ENCODE results near the gene HS3ST5. TPM values are rescaled to one million over a fixed set of nuclear protein-coding genes. Genes with fewer than 3 reads are reported as not detected.

HS3ST5 gene
- total and polyA plus RNA-seq, 2 donors (not counting 3 experiments of a cell fraction or from before 2014, with no cell fraction given) = not detected

DNA sequence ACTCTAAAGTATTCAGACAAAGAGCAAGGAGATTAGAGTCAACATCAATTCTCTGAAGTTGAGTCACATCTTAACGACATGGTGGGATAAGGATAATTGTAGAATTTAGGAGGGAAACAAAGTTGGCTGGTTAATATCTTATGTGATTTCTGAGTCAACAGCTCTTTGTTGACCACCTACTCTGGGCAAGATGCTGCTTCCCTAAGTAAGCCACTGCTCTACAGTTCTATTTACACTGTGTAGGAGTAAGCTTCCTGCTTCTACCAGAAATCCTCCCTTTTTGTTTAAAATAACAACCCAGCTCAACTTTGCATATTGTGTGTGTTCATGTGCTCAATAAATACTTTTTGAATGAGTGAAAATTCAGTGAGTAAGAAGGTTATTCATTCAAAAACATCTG is 3.1 kb downstream of the HS3ST5 start:
- no peaks in the 10 kb centered on the region for H3K79me2 ChIP-seq (ENCODE audit: control insufficient read depth, insufficient read depth, low read length)
- no peaks in the 10 kb centered on the region for H3K36me3 ChIP-seq (ENCODE audit: control insufficient read depth in 2 of 2, extremely low read depth in 1 of 2, insufficient read depth in 2 of 2, low read length in 2 of 2)
- FAIRE-seq = no peak
- H3K27me3 ChIP-seq (ENCODE audit: control insufficient read depth in 2 of 2, insufficient read depth in 2 of 2, low read length in 2 of 2) = peaks cover 30 to 42% of the 10 kb centered on the region in 2 experiments
- H4K20me1 ChIP-seq (replicated peaks; ENCODE audit: control insufficient read depth, extremely low read depth, insufficient read depth, low read length) = no peaks in the 10 kb centered on the region
- TF ChIP-seq FOS (IDR thresholded peaks at IDR 0.05; ENCODE audit: borderline replicate concordance, insufficient read depth, low read length) = no peak
- TF ChIP-seq, protein P1, sequence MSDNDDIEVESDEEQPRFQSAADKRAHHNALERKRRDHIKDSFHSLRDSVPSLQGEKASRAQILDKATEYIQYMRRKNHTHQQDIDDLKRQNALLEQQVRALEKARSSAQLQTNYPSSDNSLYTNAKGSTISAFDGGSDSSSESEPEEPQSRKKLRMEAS (IDR thresholded peaks at IDR 0.05; ENCODE audit: insufficient read depth, insufficient read length) = no peak
- TF ChIP-seq GATA2 (IDR thresholded peaks at IDR 0.05; ENCODE audit: insufficient read depth, insufficient read length, low read depth, low read length) = no peak
- TF ChIP-seq POLR2AphosphoS5 (IDR thresholded peaks at IDR 0.05; ENCODE audit: insufficient read depth, low read depth, low read length) = no peak
- intact Hi-C loops (cut with micrococcal nuclease) = no loop called here
- POLR2A ChIA-PET = no interaction called here
- no peaks in the 10 kb centered on the region for H3K9me1 ChIP-seq (replicated peaks; ENCODE audit: control insufficient read depth, extremely low read depth, insufficient read depth, low read length)
- H2AFZ ChIP-seq (ENCODE audit: low read depth, low read length) = no peak overlapping the region
- no peak for DNase-seq (ENCODE audit: low read depth, low spot score)
- dilution Hi-C loops (cut with MboI; ENCODE audit: extremely low pct_ligation_motif_present, low sequenced_read_pairs) = no loop called here
- BruUV-seq (replicated peaks) = no TSS peak
- no peak overlapping the region for H3K9ac ChIP-seq (replicated peaks; ENCODE audit: extremely low read depth, insufficient read depth, low read length)
- no peaks in the 10 kb centered on the region for H3K4me1 ChIP-seq (ENCODE audit: control insufficient read depth, extremely low read depth, insufficient read depth, low read length)
- H3K4me2 ChIP-seq (ENCODE audit: insufficient read depth, low read length) = no peak overlapping the region
- no peak overlapping the region for H3K4me3 ChIP-seq (replicated peaks in 1 of 3; ENCODE audit: insufficient read depth in 1 of 3, low read depth in 1 of 3, low read length in 3 of 3)
- CTCF ChIA-PET = interaction anchor here (1.6 kb wide), 1 partner anchor 35 kb away, joined by 6 read pairs; no protein-coding TSS in a partner anchor
- H3K27ac ChIP-seq (ENCODE audit: insufficient read depth, low read depth, low read length) = no peak overlapping the region
- no peaks in the 10 kb centered on the region for H3K9me3 ChIP-seq (replicated peaks; ENCODE audit: control insufficient read depth, insufficient read depth, low read length)

DNA sequence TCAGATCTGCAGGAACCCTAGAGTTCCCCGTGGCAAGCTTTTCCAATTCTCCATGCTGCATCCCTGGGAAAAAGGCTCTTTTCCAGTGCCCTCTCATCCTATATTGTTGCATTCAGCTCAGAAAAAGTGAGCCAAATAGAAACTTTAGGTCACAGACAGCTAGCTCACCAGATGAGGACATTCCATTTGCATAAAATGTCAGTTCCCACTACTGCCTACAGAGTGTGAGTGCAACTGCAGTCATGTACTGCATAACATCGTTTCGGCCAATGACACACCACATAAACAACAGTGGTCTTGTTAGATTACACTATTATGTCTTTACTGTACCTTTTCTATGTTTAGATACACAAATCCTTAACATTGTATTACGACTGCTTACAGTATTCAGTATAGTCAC is 8.6 kb downstream of the HS3ST5 start:
- H3K9me1 ChIP-seq (replicated peaks; ENCODE audit: control insufficient read depth, extremely low read depth, insufficient read depth, low read length) = no peaks in the 10 kb centered on the region
- TF ChIP-seq, protein P1 (IDR thresholded peaks at IDR 0.05; ENCODE audit: insufficient read depth, insufficient read length) = no peak
- TF ChIP-seq MYC (IDR thresholded peaks at IDR 0.05; ENCODE audit: low read depth, low read length) (no peak), FOS (IDR thresholded peaks at IDR 0.05; ENCODE audit: borderline replicate concordance, insufficient read depth, low read length) (no peak), GATA2 (IDR thresholded peaks at IDR 0.05; ENCODE audit: insufficient read depth, insufficient read length, low read depth, low read length) (no peak), EZH2 (IDR thresholded peaks at IDR 0.05; ENCODE audit: borderline replicate concordance, low read depth, low read length, severe bottlenecking) (no peak), POLR2AphosphoS5 (IDR thresholded peaks at IDR 0.05; ENCODE audit: insufficient read depth, low read depth, low read length) (no peak), POLR2A (IDR thresholded peaks at IDR 0.05; ENCODE audit: low read depth, low read length) (no peak), JUN (IDR thresholded peaks at IDR 0.05; ENCODE audit: borderline replicate concordance, insufficient read depth, insufficient read length, low read depth) (no peak)
- TF ChIP-seq, protein P2, sequence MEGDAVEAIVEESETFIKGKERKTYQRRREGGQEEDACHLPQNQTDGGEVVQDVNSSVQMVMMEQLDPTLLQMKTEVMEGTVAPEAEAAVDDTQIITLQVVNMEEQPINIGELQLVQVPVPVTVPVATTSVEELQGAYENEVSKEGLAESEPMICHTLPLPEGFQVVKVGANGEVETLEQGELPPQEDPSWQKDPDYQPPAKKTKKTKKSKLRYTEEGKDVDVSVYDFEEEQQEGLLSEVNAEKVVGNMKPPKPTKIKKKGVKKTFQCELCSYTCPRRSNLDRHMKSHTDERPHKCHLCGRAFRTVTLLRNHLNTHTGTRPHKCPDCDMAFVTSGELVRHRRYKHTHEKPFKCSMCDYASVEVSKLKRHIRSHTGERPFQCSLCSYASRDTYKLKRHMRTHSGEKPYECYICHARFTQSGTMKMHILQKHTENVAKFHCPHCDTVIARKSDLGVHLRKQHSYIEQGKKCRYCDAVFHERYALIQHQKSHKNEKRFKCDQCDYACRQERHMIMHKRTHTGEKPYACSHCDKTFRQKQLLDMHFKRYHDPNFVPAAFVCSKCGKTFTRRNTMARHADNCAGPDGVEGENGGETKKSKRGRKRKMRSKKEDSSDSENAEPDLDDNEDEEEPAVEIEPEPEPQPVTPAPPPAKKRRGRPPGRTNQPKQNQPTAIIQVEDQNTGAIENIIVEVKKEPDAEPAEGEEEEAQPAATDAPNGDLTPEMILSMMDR (IDR thresholded peaks at IDR 0.05; ENCODE audit: extremely low read depth in 1 of 2, insufficient read depth in 1 of 2, low read depth in 1 of 2, low read length in 2 of 2) = no peak
- peaks cover 0 to 3% of the 10 kb centered on the region in 2 experiments for H3K27me3 ChIP-seq (ENCODE audit: control insufficient read depth in 2 of 2, insufficient read depth in 2 of 2, low read length in 2 of 2)
- ChIA-PET CTCF (interaction anchor here (0.9 kb wide), 1 partner anchor 30 kb away, joined by 3 read pairs; no protein-coding TSS in a partner anchor), POLR2A (no interaction called here)
- H3K9ac ChIP-seq (replicated peaks; ENCODE audit: extremely low read depth, insufficient read depth, low read length) = no peak overlapping the region
- H2AFZ ChIP-seq (ENCODE audit: low read depth, low read length) = no peak overlapping the region
- dilution Hi-C loops (cut with MboI; ENCODE audit: extremely low pct_ligation_motif_present, low sequenced_read_pairs) = no loop called here
- no peak overlapping the region for H3K4me3 ChIP-seq (replicated peaks in 1 of 3; ENCODE audit: insufficient read depth in 1 of 3, low read depth in 1 of 3, low read length in 3 of 3)
- no peak overlapping the region for H3K4me2 ChIP-seq (ENCODE audit: insufficient read depth, low read length)
- FAIRE-seq (no peak), DNase-seq (ENCODE audit: low read depth, low spot score) (no peak)
- H3K9me3 ChIP-seq (replicated peaks; ENCODE audit: control insufficient read depth, insufficient read depth, low read length) = no peaks in the 10 kb centered on the region
- no peaks in the 10 kb centered on the region for H3K4me1 ChIP-seq (ENCODE audit: control insufficient read depth, extremely low read depth, insufficient read depth, low read length)
- H4K20me1 ChIP-seq (replicated peaks; ENCODE audit: control insufficient read depth, extremely low read depth, insufficient read depth, low read length) = no peaks in the 10 kb centered on the region
- no peak overlapping the region for H3K27ac ChIP-seq (ENCODE audit: insufficient read depth, low read depth, low read length)
- no peaks in the 10 kb centered on the region for H3K36me3 ChIP-seq (ENCODE audit: control insufficient read depth in 2 of 2, extremely low read depth in 1 of 2, insufficient read depth in 2 of 2, low read length in 2 of 2)
- intact Hi-C loops (cut with micrococcal nuclease) = no loop called here
- BruUV-seq (replicated peaks) = no TSS peak
- H3K79me2 ChIP-seq (ENCODE audit: control insufficient read depth, insufficient read depth, low read length) = no peaks in the 10 kb centered on the region
